Amygdala (tissue), 56 donors: ENCODE measurements around the gene PLEKHG4.
A peak's percentile ranks its signal among the peaks of the same experiment; 100 is the strongest.

ENCODE experiments used
- DNase-seq, 56 donors: peaks; one replicate each; lab custom pipeline; 2025; lab: John Stamatoyannopoulos, UW

The PLEKHG4 gene

GRCh38 chr16:67260426-67261063, 18.8 kb upstream of the PLEKHG4 start:
- DNase-seq = no peak

- no peak for DNase-seq
These were observed 16.1 kb upstream of the PLEKHG4 start for GRCh38 chr16:67263201-67263600.

GRCh38 chr16:67264277-67264676, 15.1 kb upstream of the PLEKHG4 start:
- DNase-seq = no peak

- no peak for DNase-seq
These were observed 14.5 kb upstream of the PLEKHG4 start for GRCh38 chr16:67264866-67265265.

- DNase-seq = no peak
These were observed 13.5 kb upstream of the PLEKHG4 start for GRCh38 chr16:67265834-67266233.

GRCh38 chr16:67268136-67268579, 11.2 kb upstream of the PLEKHG4 start:
- no peak for DNase-seq

- no peak for DNase-seq
These were observed 9.6 kb upstream of the PLEKHG4 start for GRCh38 chr16:67269766-67270165.

- no peak for DNase-seq
These were observed 8.4 kb upstream of the PLEKHG4 start for GRCh38 chr16:67270931-67271338.

- no peak for DNase-seq
These were observed 7.9 kb upstream of the PLEKHG4 start for GRCh38 chr16:67271446-67271845.

- no peak for DNase-seq
These were observed 4.0 kb upstream of the PLEKHG4 start for GRCh38 chr16:67275321-67275720.

GRCh38 chr16:67277294-67277998, 1.9 kb upstream of the PLEKHG4 start:
- DNase-seq = no peak

- no peak for DNase-seq
These were observed 1.1 kb upstream of the PLEKHG4 start for GRCh38 chr16:67277999-67278772.

GRCh38 chr16:67278773-67279295, 498 bp upstream of the PLEKHG4 start:
- DNase-seq = peak in 3 of 56 donors; percentile 1 to 30 (median 12)

GRCh38 chr16:67280090-67281015, 1.0 kb downstream of the PLEKHG4 start:
- DNase-seq = no peak

- DNase-seq = no peak
These were observed 2.5 kb downstream of the PLEKHG4 start for GRCh38 chr16:67281536-67282446.

GRCh38 chr16:67282447-67282805, 3.1 kb downstream of the PLEKHG4 start:
- no peak for DNase-seq

- no peak for DNase-seq
These were observed 3.9 kb downstream of the PLEKHG4 start for GRCh38 chr16:67283039-67283825.

- no peak for DNase-seq
These were observed 4.7 kb downstream of the PLEKHG4 start for GRCh38 chr16:67283826-67284555.
